GM12891 (cell line): ENCODE measurements around the gene SLC30A7.
A peak's percentile ranks its signal among the peaks of the same experiment; 100 is the strongest.
"Not testable (repeated sequence)": the region's sequence is repeated elsewhere in the genome, so short reads cannot be mapped to it uniquely, and the experiment has no call there.

Experiments used
- DNase-seq: peaks from one replicate; pipeline ENCODE4 v3.0.0; 2011; ENCODE audit warnings: low spot score; ENCODE audit not compliant: insufficient read length
- FAIRE-seq: peaks from 2 replicates; lab custom pipeline; 2011; peaks lifted over from hg19 to GRCh38; lab: Jason Lieb, UNC
- PAX5 ChIP-seq: IDR thresholded peaks from 2 replicates; pipeline ENCODE4 v1.6.1; 2011; ENCODE audit warnings: low read length, moderate library complexity, mild to moderate bottlenecking; ENCODE audit not compliant: insufficient read depth, severe bottlenecking
- POLR2A ChIP-seq: IDR thresholded peaks from 2 replicates; pipeline ENCODE4 v1.6.1; 2011; ENCODE audit warnings: low read depth, low read length, control low read depth
- POLR2AphosphoS5 ChIP-seq: IDR thresholded peaks from 2 replicates; pipeline ENCODE4 v1.6.1; 2011; ENCODE audit warnings: low read depth, low read length, control low read depth
- POU2F2 ChIP-seq: IDR thresholded peaks from 2 replicates; pipeline ENCODE4 v1.6.1; 2011; ENCODE audit warnings: low read depth, mild to moderate bottlenecking, control low read depth, low read length, moderate library complexity
- SPI1 ChIP-seq: IDR thresholded peaks from 2 replicates; pipeline ENCODE4 v1.6.1; 2011; ENCODE audit warnings: low read depth, low read length, control low read depth
- TAF1 ChIP-seq: IDR thresholded peaks from 2 replicates; pipeline ENCODE4 v1.6.1; 2011; ENCODE audit warnings: low read depth, low read length, control low read depth

SLC30A7 gene

DNA sequence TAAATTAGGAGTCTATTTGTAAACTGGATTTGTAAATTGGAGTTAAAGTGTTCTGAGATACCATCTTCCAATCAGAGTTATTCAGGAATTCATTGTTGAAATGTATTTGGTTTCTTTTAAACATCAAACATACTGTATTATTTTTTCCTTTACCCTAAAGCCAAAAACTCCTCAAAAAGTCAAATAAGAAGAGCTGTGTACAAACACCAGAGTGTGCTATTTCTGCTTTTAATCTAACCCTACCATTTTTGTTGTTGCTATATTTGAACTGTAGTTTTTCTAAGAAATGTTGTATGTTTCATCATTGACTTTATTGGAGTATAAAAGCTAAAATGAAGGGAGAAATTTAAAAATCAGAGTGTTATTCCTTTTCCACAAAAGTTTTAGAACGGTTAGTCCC is 35.8 kb downstream of the SLC30A7 start:
- TF ChIP-seq POLR2AphosphoS5 (no peak), POLR2A (no peak), PAX5 (no peak)
- FAIRE-seq = no peak

DNA sequence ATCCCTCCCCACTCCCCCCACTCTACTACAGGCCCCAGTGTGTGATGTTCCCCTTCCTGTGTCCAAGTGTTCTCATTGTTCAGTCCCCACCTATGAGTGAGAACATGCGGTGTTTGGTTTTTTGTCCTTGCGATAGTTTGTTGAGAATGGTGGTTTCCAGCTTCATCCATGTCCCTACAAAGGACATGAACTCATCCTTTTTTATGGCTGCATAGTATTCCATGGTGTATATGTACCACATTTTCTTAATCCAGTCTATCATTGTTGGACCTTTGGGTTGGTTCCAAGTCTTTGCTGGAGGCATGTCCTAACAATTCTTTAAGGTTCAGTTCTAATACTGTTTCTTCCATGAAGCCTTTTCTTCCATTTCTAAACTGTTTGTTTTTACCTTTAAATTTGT is 37.7 kb downstream of the SLC30A7 start:
- DNase-seq, FAIRE-seq: not testable (repeated sequence)

More for the DNA sequence above, 35.8 kb downstream of the SLC30A7 start:
- no peak for DNase-seq

DNA sequence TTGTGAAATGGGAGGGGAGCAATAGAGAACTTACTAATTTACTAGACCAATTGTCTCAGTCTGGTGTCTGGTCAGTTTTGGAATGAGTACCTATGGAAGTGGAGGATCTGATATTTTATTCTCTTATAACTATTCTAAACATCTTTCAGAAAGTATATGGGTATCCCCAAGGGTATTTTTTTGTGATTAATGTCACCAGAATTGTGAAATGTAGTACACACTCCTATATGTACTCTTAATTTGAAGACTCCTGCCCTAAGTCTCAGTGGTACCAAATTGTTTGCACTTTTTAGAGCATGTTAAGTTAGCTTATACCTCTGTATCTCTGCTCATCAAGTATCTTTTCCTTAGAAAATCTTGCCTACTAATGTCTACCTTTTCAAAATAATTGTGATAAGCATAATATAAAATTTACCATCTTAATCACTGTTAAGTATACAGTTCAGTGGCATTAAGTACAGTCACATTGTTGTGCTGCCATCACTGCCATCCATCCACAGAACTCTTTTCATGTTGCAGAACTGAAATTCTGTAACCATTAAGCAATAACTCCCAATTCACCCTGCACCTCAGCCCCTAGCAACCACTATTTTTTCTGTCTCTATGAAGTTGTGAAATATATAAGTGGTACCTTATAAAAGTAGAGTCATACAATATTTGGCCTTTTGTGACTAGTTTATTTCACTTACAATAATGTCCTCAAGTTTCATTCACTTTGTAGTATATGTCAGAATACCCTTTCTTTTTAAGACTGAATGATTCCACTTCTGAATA is 40.5 kb downstream of the SLC30A7 start:
- FAIRE-seq = no peak
- no peak for TF ChIP-seq POLR2A
- no peak for TF ChIP-seq TAF1
- TF ChIP-seq POU2F2 = no peak
- TF ChIP-seq POLR2AphosphoS5 = no peak
- TF ChIP-seq SPI1 = no peak
- TF ChIP-seq PAX5 = no peak
- DNase-seq = no peak

DNA sequence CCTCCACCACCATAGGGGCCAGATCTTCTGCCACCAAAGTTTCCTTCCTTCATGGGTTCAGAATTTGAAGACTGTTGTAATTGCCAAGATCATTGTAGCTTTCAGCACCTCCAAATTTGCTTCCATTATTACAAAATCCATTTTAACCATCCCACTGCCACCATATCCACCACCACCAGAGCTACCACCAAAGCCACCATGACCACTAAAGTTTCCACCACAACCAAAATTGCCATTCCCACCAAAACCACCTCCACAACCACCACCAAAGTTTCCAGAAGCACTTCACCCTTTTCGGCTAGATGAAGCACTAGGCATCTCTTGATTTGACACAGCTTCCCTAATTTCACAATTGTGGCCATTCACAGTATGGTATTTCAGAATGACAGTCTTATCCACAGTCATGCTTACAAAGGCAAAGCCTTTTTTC is 45.2 kb downstream of the SLC30A7 start:
- TF ChIP-seq SPI1 = peak; percentile 57
- no peak for TF ChIP-seq TAF1
- no peak for TF ChIP-seq POLR2AphosphoS5
- TF ChIP-seq PAX5 = no peak
- TF ChIP-seq POU2F2 = peak; percentile 70; the same call in 1 of the 2 replicates
- no peak for TF ChIP-seq POLR2A
- DNase-seq (no peak), FAIRE-seq (peak; percentile 56)

DNA sequence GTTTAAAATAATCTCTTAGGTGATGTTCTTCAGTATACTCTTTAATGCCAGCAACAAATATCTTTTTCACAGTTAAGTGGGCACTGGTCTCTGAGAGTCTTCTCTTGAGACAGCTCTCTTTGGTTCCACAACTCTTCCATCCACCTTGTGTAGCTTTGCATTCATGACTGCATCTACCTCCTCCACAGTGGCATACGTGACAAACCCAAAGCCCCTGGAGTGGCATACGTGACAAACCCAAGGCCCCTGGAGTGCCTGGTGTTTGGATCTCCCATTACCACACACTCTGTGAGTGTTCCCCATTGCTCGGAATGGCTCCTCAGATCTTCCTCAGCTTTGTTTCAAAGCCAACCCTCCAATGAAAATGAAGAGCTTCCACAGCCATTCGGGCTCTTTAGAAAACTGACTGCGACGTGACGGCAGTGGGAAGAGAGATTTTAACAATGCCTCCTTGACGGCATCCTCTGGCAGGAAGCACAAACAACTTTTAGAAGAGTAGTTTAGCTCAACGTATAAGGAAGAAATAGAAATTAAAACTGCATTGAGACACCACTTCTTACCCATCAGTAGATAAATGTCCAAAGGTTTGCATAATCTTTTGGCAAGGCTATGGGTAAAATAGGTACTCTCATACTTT is 45.8 kb downstream of the SLC30A7 start:
- no peak for DNase-seq
- TF ChIP-seq TAF1 (no peak), POLR2AphosphoS5 (no peak), POLR2A (no peak), PAX5 (no peak), POU2F2 (no peak), SPI1 (no peak)
- FAIRE-seq = no peak

DNA sequence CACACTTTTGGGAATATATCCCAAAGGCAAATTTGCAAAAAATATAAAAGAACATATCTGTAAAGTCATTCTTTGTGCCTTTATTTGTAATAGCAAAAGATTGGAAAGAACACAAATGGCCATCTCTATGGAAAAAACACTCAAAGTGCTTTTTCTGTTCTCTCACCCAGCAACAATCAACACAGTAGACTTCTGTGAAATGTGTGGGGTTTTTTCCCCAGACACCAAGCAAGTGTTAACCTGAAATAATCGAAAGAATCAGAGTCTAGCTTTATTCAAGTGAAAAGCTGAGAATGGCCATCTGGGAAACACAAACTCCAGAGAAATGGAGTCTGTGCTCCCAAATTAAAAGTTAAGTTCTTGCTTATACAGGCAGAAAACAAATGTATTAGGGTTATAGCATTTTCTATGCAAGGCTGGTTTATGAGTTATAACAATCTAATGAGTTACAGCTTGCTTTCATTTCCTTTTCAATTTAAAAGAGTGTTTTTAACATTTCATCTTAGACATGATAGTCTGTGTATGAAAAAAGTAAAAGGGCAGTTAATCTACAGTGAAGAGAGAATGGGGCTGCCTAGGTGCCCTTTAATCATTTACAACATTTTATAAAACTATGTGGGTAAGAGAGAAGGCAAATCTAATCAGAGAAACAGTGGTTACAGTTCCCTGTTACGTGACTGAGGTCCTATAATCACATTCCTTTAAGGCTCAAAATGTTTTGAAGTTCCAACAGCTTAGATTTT is 46.6 kb downstream of the SLC30A7 start:
- FAIRE-seq (no peak), DNase-seq (no peak)
- no peak for TF ChIP-seq POLR2AphosphoS5
- TF ChIP-seq POLR2A = no peak
- no peak for TF ChIP-seq SPI1
- TF ChIP-seq POU2F2 = no peak
- TF ChIP-seq PAX5 = no peak
- no peak for TF ChIP-seq TAF1

DNA sequence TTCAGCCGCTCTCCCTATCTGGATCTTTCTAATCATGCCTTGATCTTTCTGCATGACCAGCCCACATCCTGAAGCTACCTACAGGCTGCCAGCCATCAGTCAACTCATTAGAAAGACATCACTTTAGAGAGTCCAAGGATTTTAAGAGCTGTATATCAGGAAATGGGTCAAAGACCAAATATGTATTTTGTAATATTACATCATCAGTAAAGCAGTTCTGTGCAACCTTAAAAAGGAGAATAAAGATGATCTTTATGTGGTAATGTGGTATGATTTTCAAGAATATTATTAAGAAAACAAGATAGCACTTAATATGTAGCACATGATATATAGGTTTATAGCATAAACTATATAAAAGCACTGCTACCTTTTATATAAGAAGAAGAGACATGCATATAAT is 47.6 kb downstream of the SLC30A7 start:
- TF ChIP-seq PAX5 = no peak
- TF ChIP-seq POLR2AphosphoS5 = no peak
- no peak for TF ChIP-seq TAF1
- TF ChIP-seq SPI1 = no peak
- no peak for TF ChIP-seq POLR2A
- TF ChIP-seq POU2F2 = no peak
- DNase-seq (no peak), FAIRE-seq (no peak)

DNA sequence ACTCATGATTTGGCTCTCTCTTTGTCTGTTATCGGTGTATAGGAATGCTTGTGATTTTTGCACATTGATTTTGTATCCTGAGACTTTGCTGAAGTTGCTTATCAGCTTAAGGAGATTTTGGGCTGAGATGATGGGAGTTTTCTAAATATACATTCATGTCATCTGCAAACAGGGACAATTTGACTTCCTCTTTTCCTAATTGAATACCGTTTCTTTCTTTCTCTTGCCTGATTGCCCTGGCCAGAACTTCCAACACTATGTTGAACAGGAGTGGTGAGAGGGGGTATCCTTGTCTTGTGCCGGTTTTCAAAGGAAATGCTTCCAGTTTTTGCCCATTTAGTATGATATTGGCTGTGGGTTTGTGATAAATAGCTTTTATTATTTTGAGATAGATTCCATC is 50.2 kb downstream of the SLC30A7 start:
- DNase-seq, FAIRE-seq: not testable (repeated sequence)

DNA sequence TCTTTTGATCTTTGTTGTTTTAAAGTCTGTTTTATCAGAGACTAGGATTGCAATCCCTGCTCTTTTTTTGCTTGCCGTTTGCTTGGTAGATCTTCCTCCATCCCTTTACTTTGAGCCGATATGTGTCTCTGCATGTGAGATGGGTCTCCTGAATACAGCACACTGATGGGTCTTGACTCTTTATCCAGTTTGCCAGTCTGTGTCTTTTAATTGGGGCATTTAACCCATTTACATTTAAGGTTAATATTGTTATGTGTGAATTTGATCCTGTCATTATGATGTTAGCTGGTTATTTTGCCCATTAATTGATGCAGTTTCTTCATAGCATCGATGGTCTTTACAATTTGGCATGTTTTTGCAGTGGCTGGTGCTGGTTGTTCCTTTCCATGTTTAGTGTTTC is 51.9 kb downstream of the SLC30A7 start:
- FAIRE-seq, DNase-seq: not testable (repeated sequence)

DNA sequence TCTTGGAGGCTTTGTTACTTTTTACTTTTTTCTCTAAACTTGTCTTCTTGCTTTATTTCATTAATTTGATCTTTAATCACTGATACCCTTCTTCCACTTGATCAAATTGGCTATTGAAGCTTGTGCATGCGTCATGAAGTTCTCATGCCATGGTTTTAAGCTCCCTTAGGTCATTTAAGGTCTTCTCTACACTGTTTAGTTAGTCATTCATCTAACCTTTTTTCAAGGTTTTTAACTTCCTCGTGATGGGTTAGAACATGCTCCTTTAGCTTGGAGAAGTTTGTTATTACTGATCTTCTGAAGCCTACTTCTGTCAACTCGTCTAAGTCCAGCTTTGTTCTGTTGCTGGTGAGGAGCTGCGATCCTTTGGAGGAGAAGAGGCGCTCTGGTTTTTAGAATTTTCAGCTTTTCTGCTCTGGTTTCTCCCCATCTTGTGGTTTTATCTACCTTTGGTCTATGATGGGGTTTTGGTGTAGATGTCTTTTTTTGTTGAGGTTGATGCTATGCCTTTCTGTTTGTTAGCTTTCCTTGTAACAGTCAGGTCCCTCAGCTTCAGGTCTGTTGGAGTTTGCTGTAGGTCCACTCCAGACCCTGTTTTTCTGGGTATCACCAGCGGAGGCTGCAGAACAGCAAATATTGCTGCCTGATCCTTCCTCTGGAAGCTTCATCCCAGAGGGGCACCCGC is 53.0 kb downstream of the SLC30A7 start:
- FAIRE-seq, DNase-seq: not testable (repeated sequence)

DNA sequence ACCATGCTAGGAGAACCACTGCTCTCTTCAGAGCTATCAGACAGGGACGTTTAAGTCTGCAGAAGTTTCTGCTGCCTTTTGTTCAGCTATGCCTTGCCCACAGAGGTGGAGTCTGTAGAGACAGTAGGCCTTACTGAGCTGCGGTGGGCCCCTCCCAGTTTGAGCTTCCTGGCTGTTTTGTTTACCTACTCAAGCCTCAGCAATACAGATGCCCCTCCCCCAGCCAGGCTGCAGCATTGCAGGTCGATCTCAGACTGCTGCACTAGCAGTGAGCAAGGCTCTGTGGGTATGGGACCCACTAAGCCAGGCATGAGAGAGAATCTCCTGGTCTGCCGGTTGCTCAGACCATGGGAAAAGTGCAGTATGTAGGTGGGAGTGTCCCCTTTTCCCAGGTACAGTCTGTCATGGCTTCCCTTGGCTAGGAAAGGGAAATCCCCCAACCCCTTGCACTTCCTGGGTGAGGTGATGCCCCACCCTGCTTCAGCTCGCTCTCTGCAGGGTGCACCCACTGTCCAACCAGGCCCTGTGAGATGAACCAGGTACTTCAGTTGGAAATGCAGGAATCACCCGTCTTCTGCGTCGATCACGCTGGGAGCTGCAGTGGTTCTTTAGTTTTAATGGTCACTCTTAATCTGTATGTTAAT is 53.7 kb downstream of the SLC30A7 start:
- DNase-seq = not testable (repeated sequence)
- FAIRE-seq = peak; percentile 50
